Measurements from ENCODE around the gene IL23R. TPM values are rescaled to one million over a fixed set of nuclear protein-coding genes. Genes with fewer than 3 reads are reported as not detected.

The IL23R gene
- total RNA-seq, 1 experiment from 2014 or later, result not detected

- no CpG with 5 or more reads among the region's 1 CpG for WGBS (ENCODE audit: extremely low coverage, insufficient read length, low lambda C conversion rate)
- H2BK12ac ChIP-seq (ENCODE audit: insufficient read length, low read depth, low read length), result no peak overlapping the region
- no peaks in the 10 kb centered on the region for H3K27me3 ChIP-seq (ENCODE audit: insufficient read depth, low read length)
- H3K14ac ChIP-seq (ENCODE audit: insufficient read depth, low read length), result no peak overlapping the region
- no peaks in the 10 kb centered on the region for H3K4me1 ChIP-seq (ENCODE audit: insufficient read depth, low read length)
- H2BK20ac ChIP-seq (ENCODE audit: low read depth, low read length, poor library complexity, severe bottlenecking), result no peak overlapping the region
- H3K36me3 Mint-ChIP-seq (ENCODE audit: insufficient read depth in 1 of 3, low read depth in 3 of 3), result peaks cover 0 to 5% (median 0%) of the 10 kb centered on the region in 3 experiments; a peak in 4 of 7 replicates
- H3K4me3 Mint-ChIP-seq, result no peak overlapping the region
- H3K4me2 ChIP-seq (ENCODE audit: insufficient read depth, insufficient read length, low read length), result no peak overlapping the region
- H3K27ac ChIP-seq (ENCODE audit: insufficient read length, low read depth, low read length), result no peak overlapping the region
- H3K23ac ChIP-seq (ENCODE audit: insufficient read length, low read depth, low read length), result no peak overlapping the region
- no peak overlapping the region for H2BK120ac ChIP-seq (ENCODE audit: low read depth, low read length, poor library complexity, severe bottlenecking)
- no peak overlapping the region for H3K4ac ChIP-seq (ENCODE audit: low read depth, low read length)
- H2AK5ac ChIP-seq (ENCODE audit: insufficient read length, low read length), result no peak overlapping the region
- no peak for TF ChIP-seq CTCF (conservative IDR thresholded peaks at IDR 0.05)
- H3K9ac ChIP-seq (ENCODE audit: extremely low read depth, insufficient read length, low read length), result no peak overlapping the region
- no peak overlapping the region for H4K5ac ChIP-seq (ENCODE audit: insufficient read length, low read depth, low read length)
- DNase-seq, result no peak
- no peak overlapping the region for H2AFZ ChIP-seq (ENCODE audit: low read length)
- peaks cover 12 to 16% of the 10 kb centered on the region in 2 experiments for H3K9me3 Mint-ChIP-seq
- no peak overlapping the region for H3T11ph ChIP-seq (ENCODE audit: low read length)
- peaks cover 11% of the 10 kb centered on the region for H3K27me3 Mint-ChIP-seq (ENCODE audit: low read depth)
- H3K23me2 ChIP-seq (ENCODE audit: insufficient read length, low read depth, low read length, poor library complexity, severe bottlenecking), result no peaks in the 10 kb centered on the region
- H2BK5ac ChIP-seq (ENCODE audit: insufficient read length, low read length), result no peak overlapping the region
- no peak overlapping the region for H2BK15ac ChIP-seq (ENCODE audit: low read depth, low read length)
- H4K91ac ChIP-seq (ENCODE audit: insufficient read length, low read depth, low read length), result no peak overlapping the region
- H3K79me2 ChIP-seq (ENCODE audit: insufficient read depth, low read length), result no peaks in the 10 kb centered on the region
- H3K4me1 Mint-ChIP-seq, result no peaks in the 10 kb centered on the region
- no peaks in the 10 kb centered on the region for H3K9me3 ChIP-seq (ENCODE audit: control insufficient read depth, low read depth, low read length)
- H3K56ac ChIP-seq (ENCODE audit: insufficient read length, low read depth, low read length), result no peak overlapping the region
- no peak overlapping the region for H4K8ac ChIP-seq (replicated peaks; ENCODE audit: insufficient read length, low read depth, low read length)
- H3K18ac ChIP-seq (ENCODE audit: insufficient read length, low read depth, low read length), result no peak overlapping the region
- no peak overlapping the region for H3K27ac Mint-ChIP-seq
- H3K79me1 ChIP-seq (ENCODE audit: insufficient read depth, low read depth, low read length, poor library complexity, severe bottlenecking), result no peaks in the 10 kb centered on the region
- H4K20me1 ChIP-seq (ENCODE audit: control insufficient read depth, insufficient read depth, insufficient read length), result no peaks in the 10 kb centered on the region
These were observed 75.0 kb downstream of the IL23R start for GRCh38 chr1:67241200-67241746.

Data from H9 (cell line).